ENCODE measurements around the gene ZNF326. TPM values are rescaled to one million over a fixed set of nuclear protein-coding genes. Genes with fewer than 3 reads are reported as not detected.

The ZNF326 gene
- total and polyA plus RNA-seq, 8 donors = 12.7 to 96.4 (median 73.5) TPM

- DNase-seq (no peak), ATAC-seq (no peak)
- TF ChIP-seq CTCF (IDR thresholded peaks at IDR 0.05) = no peak
- H3K9me3 ChIP-seq = no peaks in the 10 kb centered on the region
- no peaks in the 10 kb centered on the region for H3K4me1 ChIP-seq
- intact Hi-C loops (cut with DNase I) = no loop called here
- H3K27me3 ChIP-seq = no peaks in the 10 kb centered on the region
- no peak overlapping the region for H3K4me3 ChIP-seq
- no peak overlapping the region for H3K27ac ChIP-seq
- H3K36me3 ChIP-seq = no peaks in the 10 kb centered on the region
Measured at GRCh38 chr1:89958851-89959654, 35.9 kb upstream of the ZNF326 start.

GRCh38 chr1:89959719-89960118 lies 35.2 kb upstream of the ZNF326 start:
- no peak for ATAC-seq
- H3K36me3 ChIP-seq = no peaks in the 10 kb centered on the region

GRCh38 chr1:89962024-89962741 lies 32.7 kb upstream of the ZNF326 start:
- peaks cover 0 to 5% of the 10 kb centered on the region in 2 donors for H3K4me1 ChIP-seq
- intact Hi-C loops (cut with DNase I) = no loop called here
- no peak for TF ChIP-seq CTCF (IDR thresholded peaks at IDR 0.05)
- no peak overlapping the region for H3K4me3 ChIP-seq
- ATAC-seq (no peak), DNase-seq (no peak)
- no peaks in the 10 kb centered on the region for H3K36me3 ChIP-seq
- no peaks in the 10 kb centered on the region for H3K9me3 ChIP-seq
- H3K27me3 ChIP-seq = no peaks in the 10 kb centered on the region
- no peak overlapping the region for H3K27ac ChIP-seq

More at GRCh38 chr1:89959719-89960118, 35.2 kb upstream of the ZNF326 start:
- H3K27ac ChIP-seq = no peak overlapping the region
- no peak overlapping the region for H3K4me3 ChIP-seq
- H3K27me3 ChIP-seq = no peaks in the 10 kb centered on the region
- no peaks in the 10 kb centered on the region for H3K4me1 ChIP-seq
- H3K9me3 ChIP-seq = no peaks in the 10 kb centered on the region
- DNase-seq = no peak
- TF ChIP-seq CTCF (IDR thresholded peaks at IDR 0.05) = no peak
- intact Hi-C loops (cut with DNase I) = no loop called here

- DNase-seq (no peak), ATAC-seq (no peak)
- Histone ChIP-seq H3K9me3 (no peaks in the 10 kb centered on the region), H3K36me3 (no peaks in the 10 kb centered on the region), H3K27ac (no peak overlapping the region), H3K4me3 (no peak overlapping the region), H3K4me1 (peaks cover 0 to 5% of the 10 kb centered on the region in 2 donors), H3K27me3 (no peaks in the 10 kb centered on the region)
- TF ChIP-seq CTCF (IDR thresholded peaks at IDR 0.05) = no peak
- intact Hi-C loops (cut with DNase I) = no loop called here
Measured at GRCh38 chr1:89962742-89963075, 32.2 kb upstream of the ZNF326 start.

- Histone ChIP-seq H3K27ac (no peak overlapping the region), H3K4me1 (peaks cover 0 to 5% of the 10 kb centered on the region in 2 donors), H3K27me3 (no peaks in the 10 kb centered on the region), H3K9me3 (no peaks in the 10 kb centered on the region), H3K4me3 (no peak overlapping the region), H3K36me3 (no peaks in the 10 kb centered on the region)
- intact Hi-C loops (cut with DNase I) = no loop called here
- TF ChIP-seq CTCF (IDR thresholded peaks at IDR 0.05) = no peak
- ATAC-seq (no peak), DNase-seq (no peak)
Measured at GRCh38 chr1:89965193-89965768, 29.6 kb upstream of the ZNF326 start.
